CD4-positive, alpha-beta T cell (primary cell): ENCODE results near the gene SFXN5. TPM values are rescaled to one million over a fixed set of nuclear protein-coding genes. Genes with fewer than 3 reads are reported as not detected.

ENCODE experiments used
- ATAC-seq: fragments of 200-7000 bp; cut with Tn5 transposase; one replicate; pipeline ENCODE4 v1.10.0; 2022; ENCODE audit warnings: mild to moderate bottlenecking; ENCODE audit not compliant: poor library complexity
- CTCF ChIA-PET: fragments of 350-600 bp; sonication (Branson Sonifier 250); formaldehyde crosslinking; loops from one replicate; lab custom pipeline; 2021; ENCODE audit warnings: antibody characterized with exemption, inconsistent platforms; lab: Charles Lee
- POLR2A ChIA-PET: fragments of 350-600 bp; sonication (Branson Sonifier 250); formaldehyde crosslinking; loops from one replicate; lab custom pipeline; 2021; ENCODE audit warnings: antibody characterized with exemption, inconsistent platforms; lab: Charles Lee
- DNase-seq, 14 experiments: peaks; one replicate each; pipeline ENCODE4 v3.0.0-alpha.2; 2013 to 2020; ENCODE audit warnings: mixed read lengths in 2 of 14
- H3K27ac ChIP-seq, 2 donors: one replicate each; pipeline versions ENCODE4 v1.5.1 to v1.7.0; 2013; ENCODE audit warnings: low read length in 2 of 2, low read depth in 1 of 2, mild to moderate bottlenecking in 1 of 2
- H3K27me3 ChIP-seq, 2 experiments: 1 replicate in 1 of 2; 2 replicates in 1 of 2; pipeline versions ENCODE4 v1.6.1 to v1.7.0; 2013; ENCODE audit warnings: low read length in 2 of 2, control low read depth in 1 of 2, mild to moderate bottlenecking in 1 of 2, moderate library complexity in 1 of 2; ENCODE audit not compliant: insufficient read depth in 2 of 2, control insufficient read depth in 1 of 2
- H3K36me3 ChIP-seq: one replicate; pipeline ENCODE4 v1.6.1; 2013; ENCODE audit warnings: low read length, control low read depth; ENCODE audit not compliant: insufficient read depth
- H3K4me1 ChIP-seq: one replicate; pipeline ENCODE4 v1.6.1; 2013; ENCODE audit warnings: low read length, control low read depth; ENCODE audit not compliant: insufficient read depth
- H3K4me3 ChIP-seq: one replicate; pipeline ENCODE4 v1.5.1; 2013; ENCODE audit warnings: mild to moderate bottlenecking, low read length, moderate library complexity
- H3K9me3 ChIP-seq, 2 experiments: 1 replicate in 1 of 2; 2 replicates in 1 of 2; pipeline versions ENCODE4 v1.6.1 to v1.7.0; 2013; ENCODE audit warnings: low read length in 2 of 2, mild to moderate bottlenecking in 2 of 2, control low read depth in 1 of 2, moderate library complexity in 1 of 2; ENCODE audit not compliant: control insufficient read depth in 1 of 2, insufficient read depth in 1 of 2
- H3K27ac Mint-ChIP-seq: one replicate; pipeline ENCODE4 v1.8.0; 2020; ENCODE audit warnings: mixed read lengths
- H3K27me3 Mint-ChIP-seq: one replicate; pipeline ENCODE4 v1.8.0; 2021; ENCODE audit warnings: mixed read lengths
- H3K36me3 Mint-ChIP-seq: one replicate; pipeline ENCODE4 v1.8.0; 2021; ENCODE audit warnings: low read depth, mixed read lengths
- H3K4me1 Mint-ChIP-seq: one replicate; pipeline ENCODE4 v1.8.0; 2021; ENCODE audit warnings: low read depth, mixed read lengths
- H3K4me3 Mint-ChIP-seq: one replicate; pipeline ENCODE4 v1.8.0; 2020; ENCODE audit warnings: mild to moderate bottlenecking, mixed read lengths
- H3K9me3 Mint-ChIP-seq: one replicate; pipeline ENCODE4 v1.8.0; 2020; ENCODE audit warnings: mixed read lengths
- CTCF ChIP-seq: fragments of 200-600 bp; IDR thresholded peaks from one replicate; pipeline ENCODE4 v1.8.0; 2022; ENCODE audit warnings: antibody characterized with exemption, mild to moderate bottlenecking
- intact Hi-C, 2 experiments: fragments of 100-400 bp; cut with DNase I in 1 of 2; cut with micrococcal nuclease in 1 of 2; formaldehyde crosslinking; loops; one replicate each; pipeline versions ENCODE4 v1.15.1 to v1.9.0; 2023 to 2025; cut with DNase I, micrococcal nuclease
- total RNA-seq, 174 experiments: library from RNA in 2 of 174; stranded (reverse) in 2 of 174; gene quantifications; one replicate each; pipeline ENCODE4 v1.2.3 and lab custom pipeline; 2021 to 2026

The SFXN5 gene
- total RNA-seq, 2 experiments from 2014 or later = 5.1 to 5.4 TPM

- no peaks in the 10 kb centered on the region for H3K9me3 ChIP-seq
- Mint-ChIP-seq H3K4me3 (no peak overlapping the region), H3K36me3 (no peaks in the 10 kb centered on the region), H3K9me3 (no peaks in the 10 kb centered on the region), H3K4me1 (no peaks in the 10 kb centered on the region), H3K27ac (no peak overlapping the region), H3K27me3 (no peaks in the 10 kb centered on the region)
- ChIA-PET POLR2A (no interaction called here), CTCF (interaction anchor here (1.2 to 3.2 kb wide), 2 partner anchors 184 kb away, joined by 9 to 20 read pairs; no protein-coding TSS in a partner anchor)
- no peak overlapping the region for H3K27ac ChIP-seq
- peak; percentile 88 for TF ChIP-seq CTCF
- H3K36me3 ChIP-seq = no peaks in the 10 kb centered on the region
- no peaks in the 10 kb centered on the region for H3K27me3 ChIP-seq
- H3K4me1 ChIP-seq = no peaks in the 10 kb centered on the region
- intact Hi-C loops = loop anchor here (1.0 to 5.0 kb wide), 4 partner anchors 74 to 184 kb away; no protein-coding TSS in a partner anchor
- H3K4me3 ChIP-seq = no peak overlapping the region
- DNase-seq (peak in 12 of 14 experiments; percentile 6 to 76 (median 36)), ATAC-seq (peak; percentile 49)
These were observed 78.2 kb downstream of the SFXN5 start for GRCh38 chr2:72993147-72993932.

- no peaks in the 10 kb centered on the region for H3K36me3 ChIP-seq
- no peak overlapping the region for H3K4me3 ChIP-seq
- intact Hi-C loops = loop anchor here (1.0 to 5.0 kb wide), 4 partner anchors 75 to 185 kb away; no protein-coding TSS in a partner anchor
- no peak for DNase-seq
- no peak for ATAC-seq
- CTCF ChIA-PET = interaction anchor here (3.2 kb wide), 1 partner anchor 184 kb away, joined by 20 read pairs; no protein-coding TSS in a partner anchor
- no peak for TF ChIP-seq CTCF
- Mint-ChIP-seq H3K36me3 (no peaks in the 10 kb centered on the region), H3K9me3 (no peaks in the 10 kb centered on the region), H3K4me3 (no peak overlapping the region), H3K27me3 (no peaks in the 10 kb centered on the region), H3K27ac (no peak overlapping the region), H3K4me1 (no peaks in the 10 kb centered on the region)
- no peaks in the 10 kb centered on the region for H3K4me1 ChIP-seq
- POLR2A ChIA-PET = no interaction called here
- no peaks in the 10 kb centered on the region for H3K27me3 ChIP-seq
- no peak overlapping the region for H3K27ac ChIP-seq
- H3K9me3 ChIP-seq = no peaks in the 10 kb centered on the region
These were observed 78.8 kb downstream of the SFXN5 start for GRCh38 chr2:72992734-72993102.

GRCh38 chr2:72991980-72992733, 79.4 kb downstream of the SFXN5 start:
- Mint-ChIP-seq H3K27ac (no peak overlapping the region), H3K36me3 (no peaks in the 10 kb centered on the region), H3K27me3 (no peaks in the 10 kb centered on the region), H3K4me1 (no peaks in the 10 kb centered on the region), H3K4me3 (no peak overlapping the region), H3K9me3 (no peaks in the 10 kb centered on the region)
- intact Hi-C loops = loop anchor here in 1 of 2 experiments (5.0 kb wide), 2 partner anchors 75 to 95 kb away; no protein-coding TSS in a partner anchor
- ATAC-seq (no peak), DNase-seq (no peak)
- H3K4me3 ChIP-seq = no peak overlapping the region
- H3K9me3 ChIP-seq = no peaks in the 10 kb centered on the region
- H3K27ac ChIP-seq = no peak overlapping the region
- H3K27me3 ChIP-seq = no peaks in the 10 kb centered on the region
- H3K4me1 ChIP-seq = no peaks in the 10 kb centered on the region
- ChIA-PET POLR2A (interaction anchor here (1.1 kb wide), 1 partner anchor 117 kb away, joined by 3 read pairs; no protein-coding TSS in a partner anchor), CTCF (interaction anchor here (3.2 kb wide), 1 partner anchor 185 kb away, joined by 20 read pairs; no protein-coding TSS in a partner anchor)
- no peaks in the 10 kb centered on the region for H3K36me3 ChIP-seq
- TF ChIP-seq CTCF = no peak
